ENCODE results near the gene LRRC42. TPM values are rescaled to one million over a fixed set of nuclear protein-coding genes. Genes with fewer than 3 reads are reported as not detected.
A peak's percentile ranks its signal among the peaks of the same experiment; 100 is the strongest.

Gene LRRC42, protein sequence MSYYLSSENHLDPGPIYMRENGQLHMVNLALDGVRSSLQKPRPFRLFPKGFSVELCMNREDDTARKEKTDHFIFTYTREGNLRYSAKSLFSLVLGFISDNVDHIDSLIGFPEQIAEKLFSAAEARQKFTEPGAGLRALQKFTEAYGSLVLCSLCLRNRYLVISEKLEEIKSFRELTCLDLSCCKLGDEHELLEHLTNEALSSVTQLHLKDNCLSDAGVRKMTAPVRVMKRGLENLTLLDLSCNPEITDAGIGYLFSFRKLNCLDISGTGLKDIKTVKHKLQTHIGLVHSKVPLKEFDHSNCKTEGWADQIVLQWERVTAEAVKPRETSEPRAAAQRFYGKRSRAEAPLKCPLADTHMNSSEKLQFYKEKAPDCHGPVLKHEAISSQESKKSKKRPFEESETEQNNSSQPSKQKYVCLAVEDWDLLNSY
- total RNA-seq: 10 to 100 TPM; 46.0 to 55.1 TPM
- 62.3 TPM for polyA plus RNA-seq (2013, experiment 1 of 2)
- polyA plus RNA-seq (2013, experiment 2 of 2): 59.9 TPM
- long read RNA-seq, experiment 1, transcript LRRC42-203 (9 exons, 2,037 nt): minor isoform, 8 of 38 reads
- long read RNA-seq, experiment 1, transcript LRRC42-201 (8 exons, 1,727 nt): major isoform, 12 of 38 reads
- long read RNA-seq, experiment 1, partial matches to known transcripts: 9 of 38 reads
- long read RNA-seq, experiment 1, other reads (novel, unspliced or antisense): 7 of 38 reads
- long read RNA-seq, experiment 2, transcript LRRC42-201 (8 exons, 1,727 nt): major isoform, 36 of 68 reads
- long read RNA-seq, experiment 2, transcript LRRC42-203 (9 exons, 2,037 nt): minor isoform, 18 of 68 reads
- long read RNA-seq, experiment 2, partial matches to known transcripts: 2 of 68 reads
- long read RNA-seq, experiment 2, other reads (novel, unspliced or antisense): 12 of 68 reads
- long read RNA-seq, experiment 3, transcript LRRC42-203 (9 exons, 2,037 nt): minor isoform, 96 of 245 reads
- long read RNA-seq, experiment 3, transcript LRRC42-201 (8 exons, 1,727 nt): major isoform, 103 of 245 reads
- long read RNA-seq, experiment 3, partial matches to known transcripts: 1 of 245 reads
- long read RNA-seq, experiment 3, other reads (novel, unspliced or antisense): 45 of 245 reads
- long read RNA-seq, experiment 4, transcript LRRC42-203 (9 exons, 2,037 nt): minor isoform, 30 of 120 reads
- long read RNA-seq, experiment 4, transcript LRRC42-201 (8 exons, 1,727 nt): major isoform, 58 of 120 reads
- long read RNA-seq, experiment 4, partial matches to known transcripts: 7 of 120 reads
- long read RNA-seq, experiment 4, other reads (novel, unspliced or antisense): 21 of 120 reads

DNA sequence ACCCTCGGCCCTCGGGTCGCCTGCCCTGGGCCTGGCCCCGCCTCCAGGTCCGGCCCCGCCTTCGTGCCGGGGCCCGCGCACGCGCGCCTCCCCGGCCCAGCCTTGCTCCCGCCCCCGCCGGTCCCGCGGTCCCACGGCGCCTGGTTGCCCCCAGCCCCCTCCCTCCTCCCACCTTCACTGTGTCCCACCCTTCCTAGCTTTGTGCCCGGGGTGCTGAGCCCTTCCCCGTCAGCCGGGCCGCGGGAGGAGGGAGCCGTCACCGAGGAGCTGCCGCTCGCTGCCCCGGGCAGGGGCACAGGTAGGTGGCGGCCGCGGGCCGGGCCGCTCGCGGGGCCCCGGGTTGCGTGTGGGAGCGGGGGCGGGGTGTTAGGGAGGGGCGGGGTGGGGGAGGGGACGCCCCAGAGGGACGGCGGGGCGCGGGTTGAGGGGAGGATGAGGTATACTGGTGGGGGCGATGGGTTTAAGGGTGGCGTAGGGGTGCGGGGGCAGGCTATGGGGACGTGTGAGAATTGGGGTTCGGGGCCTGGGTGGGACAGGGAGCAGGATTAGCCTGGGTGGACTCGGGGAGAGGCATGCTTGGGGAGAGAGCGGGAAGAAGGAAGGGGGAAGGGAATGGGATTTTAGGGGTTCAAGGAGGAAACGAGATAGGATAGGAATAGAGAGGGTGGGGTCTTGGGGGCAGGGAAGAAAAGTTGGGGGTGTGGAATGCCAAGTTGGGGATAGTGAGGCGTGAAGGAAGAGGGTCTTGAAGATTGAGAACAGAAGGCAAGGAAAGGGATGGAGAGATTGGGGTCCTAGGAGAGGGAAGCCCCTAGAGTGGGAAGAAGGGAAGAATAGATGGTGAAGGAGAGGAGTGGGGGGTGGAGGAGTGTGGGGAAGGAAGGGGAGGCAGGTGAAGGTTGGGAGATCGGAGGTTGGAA is at the start of gene LRRC42:
Gene LRRC42 (plus strand): TSS at position 99 of the 920 bp plus-strand sequence. CDS start 5,650 bp downstream, outside the sequence.
- H3K27ac ChIP-seq (ENCODE audit: low read depth, low read length): peak within 1 kb of the TSS; percentile 40
- no peaks in the 10 kb centered on the region for H3K9me3 ChIP-seq (ENCODE audit: control insufficient read depth, low read length)
- peak within 1 kb of the TSS; percentile 91 for H3K4me3 ChIP-seq (ENCODE audit: low read length)
- H3K9ac ChIP-seq (ENCODE audit: extremely low read depth, low read length, poor library complexity, severe bottlenecking): peak within 1 kb of the TSS; percentile 57
- H3K4me3 Mint-ChIP-seq: peak within 1 kb of the TSS; percentile 93
- peak; percentile 31 for TF ChIP-seq CTCF (conservative IDR thresholded peaks at IDR 0.05)
- H3K27ac Mint-ChIP-seq: peak within 1 kb of the TSS; percentile 90
- 0 to 7% methylated on average over 7 to 57 of the region's 58 CpGs for WGBS, 2 experiments (ENCODE audit: insufficient coverage in 1 of 2, insufficient read length in 1 of 2)
- H3K4me1 ChIP-seq (ENCODE audit: control insufficient read depth, insufficient read depth, low read length): peaks cover 11% of the 10 kb centered on the region
- H3K36me3 ChIP-seq (ENCODE audit: control insufficient read depth, insufficient read depth, low read length): peaks cover 34% of the 10 kb centered on the region
- no peaks in the 10 kb centered on the region for H3K27me3 Mint-ChIP-seq (ENCODE audit: insufficient read depth)
- H3K27me3 ChIP-seq (ENCODE audit: control insufficient read depth, insufficient read depth, low read length, poor library complexity, severe bottlenecking): no peaks in the 10 kb centered on the region
- DNase-seq: no peak
- peaks cover 3% of the 10 kb centered on the region for H3K36me3 Mint-ChIP-seq (ENCODE audit: low read depth)
- H3K4me1 Mint-ChIP-seq: peaks cover 40% of the 10 kb centered on the region
- no peaks in the 10 kb centered on the region for H3K9me3 Mint-ChIP-seq

DNA sequence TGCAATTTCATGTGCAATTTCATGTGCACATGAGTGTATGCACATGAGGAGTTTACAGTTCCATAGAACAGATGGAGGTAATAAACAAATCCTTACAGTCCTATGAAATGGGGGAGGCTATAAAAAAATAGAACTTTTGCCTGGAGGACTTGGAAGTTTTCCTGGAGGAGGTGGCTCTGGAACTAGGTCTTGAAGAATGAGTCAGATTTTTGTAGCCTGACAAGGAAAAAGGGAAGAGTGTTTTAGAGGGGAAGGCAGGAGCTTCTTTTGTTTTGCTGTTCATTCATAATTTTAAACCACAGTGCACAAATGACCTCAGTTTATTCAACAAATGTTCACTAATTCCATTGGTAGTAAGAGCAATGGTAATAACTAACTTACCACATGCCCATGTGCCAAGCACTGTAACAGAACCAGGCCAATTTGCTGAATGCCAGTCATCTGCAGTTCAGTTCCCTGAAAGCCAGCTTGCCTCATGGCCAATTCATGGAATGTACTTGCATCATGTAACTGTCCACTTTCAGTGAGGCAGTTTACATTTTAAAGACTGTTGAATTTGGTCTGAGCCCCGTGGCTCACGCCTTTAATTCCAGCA is 49.4 kb upstream of the LRRC42 start:
- no peaks in the 10 kb centered on the region for H3K27me3 ChIP-seq (ENCODE audit: control insufficient read depth, insufficient read depth, low read length, poor library complexity, severe bottlenecking)
- H3K9ac ChIP-seq (ENCODE audit: extremely low read depth, low read length, poor library complexity, severe bottlenecking): no peak overlapping the region
- H3K4me1 Mint-ChIP-seq: peaks cover 3% of the 10 kb centered on the region
- WGBS, 2 experiments (ENCODE audit: insufficient coverage in 1 of 2, insufficient read length in 1 of 2): 75 to 92% methylated on average over 2 of the region's 2 CpGs
- H3K27me3 Mint-ChIP-seq (ENCODE audit: insufficient read depth): peaks cover 10% of the 10 kb centered on the region
- H3K4me1 ChIP-seq (ENCODE audit: control insufficient read depth, insufficient read depth, low read length): peaks cover 2% of the 10 kb centered on the region
- no peaks in the 10 kb centered on the region for H3K36me3 Mint-ChIP-seq (ENCODE audit: low read depth)
- H3K36me3 ChIP-seq (ENCODE audit: control insufficient read depth, insufficient read depth, low read length): no peaks in the 10 kb centered on the region
- H3K9me3 ChIP-seq (ENCODE audit: control insufficient read depth, low read length): no peaks in the 10 kb centered on the region
- no peak overlapping the region for H3K27ac ChIP-seq (ENCODE audit: low read depth, low read length)
- TF ChIP-seq CTCF (conservative IDR thresholded peaks at IDR 0.05): no peak
- H3K4me3 ChIP-seq (ENCODE audit: low read length): no peak overlapping the region
- no peak overlapping the region for H3K4me3 Mint-ChIP-seq
- DNase-seq: no peak
- H3K9me3 Mint-ChIP-seq: no peaks in the 10 kb centered on the region
- no peak overlapping the region for H3K27ac Mint-ChIP-seq
